SK-N-SH treated with all-trans-retinoic acid at 6 μM for 48 hours (cell line): ENCODE data around the gene MCEMP1.

Experiments
- ATAC-seq: fragments of 200-7000 bp; cut with Tn5 transposase; 3 replicates; pipeline ENCODE4 v1.9.1; 2020; ENCODE audit warnings: mild to moderate bottlenecking, moderate library complexity
- ARNTL ChIP-seq: fragments of 450-650 bp; formaldehyde crosslinking; IDR thresholded peaks from 2 replicates; pipeline ENCODE4 v1.5.0; 2020; ENCODE audit warnings: low read depth, mild to moderate bottlenecking, moderate library complexity, borderline replicate concordance
- BACH2 ChIP-seq: fragments of 250-450 bp; sonication (Bioruptor Pico); IDR thresholded peaks from 2 replicates; pipeline ENCODE4 v1.9.0; 2021; ENCODE audit warnings: mild to moderate bottlenecking, borderline replicate concordance
- CREB5 ChIP-seq: fragments of 250-450 bp; sonication (Bioruptor Pico); IDR thresholded peaks from 2 replicates; pipeline ENCODE4 v1.5.1; 2020; ENCODE audit warnings: low read depth, mild to moderate bottlenecking, moderate library complexity
- CSRNP3 ChIP-seq: fragments of 250-450 bp; sonication (Bioruptor Pico); IDR thresholded peaks from 2 replicates; pipeline ENCODE4 v1.5.1; 2021; ENCODE audit warnings: mild to moderate bottlenecking, moderate library complexity
- ESRRG ChIP-seq: fragments of 250-450 bp; sonication (Bioruptor Pico); IDR thresholded peaks from 2 replicates; pipeline ENCODE4 v1.6.1; 2021; ENCODE audit warnings: mild to moderate bottlenecking
- GLIS3 ChIP-seq: fragments of 250-450 bp; sonication (Bioruptor Pico); IDR thresholded peaks from 2 replicates; pipeline ENCODE4 v1.5.0; 2020; ENCODE audit warnings: mild to moderate bottlenecking, moderate library complexity
- ISL1 ChIP-seq: fragments of 250-450 bp; sonication (Bioruptor Pico); IDR thresholded peaks from 2 replicates; pipeline ENCODE4 v2.1.2; 2022; ENCODE audit warnings: mild to moderate bottlenecking, moderate library complexity
- OSR1 ChIP-seq: fragments of 250-450 bp; sonication (Bioruptor Pico); IDR thresholded peaks from 2 replicates; pipeline ENCODE4 v1.8.0; 2022; ENCODE audit warnings: moderate library complexity, mild to moderate bottlenecking, inconsistent platforms
- PATZ1 ChIP-seq: fragments of 250-450 bp; sonication (Bioruptor Pico); IDR thresholded peaks from 2 replicates; pipeline ENCODE4 v1.8.0; 2020; ENCODE audit warnings: mild to moderate bottlenecking, moderate library complexity, borderline replicate concordance
- POU6F1 ChIP-seq: fragments of 250-450 bp; sonication (Bioruptor Pico); IDR thresholded peaks from 2 replicates; pipeline ENCODE4 v1.8.0; 2021; ENCODE audit warnings: low read depth, mild to moderate bottlenecking, moderate library complexity, borderline replicate concordance
- PPARA ChIP-seq: fragments of 250-450 bp; sonication (Bioruptor Pico); IDR thresholded peaks from 2 replicates; pipeline ENCODE4 v1.5.0; 2020; ENCODE audit warnings: mild to moderate bottlenecking, borderline replicate concordance
- RARB ChIP-seq: fragments of 250-450 bp; sonication (Bioruptor Pico); IDR thresholded peaks from 2 replicates; pipeline ENCODE4 v1.8.0; 2021; ENCODE audit warnings: mild to moderate bottlenecking, moderate library complexity
- SNAI2 ChIP-seq: fragments of 250-450 bp; sonication (Bioruptor Pico); IDR thresholded peaks from 2 replicates; pipeline ENCODE4 v1.5.0; 2020; ENCODE audit warnings: mild to moderate bottlenecking, moderate library complexity
- TOX ChIP-seq: fragments of 250-450 bp; sonication (Bioruptor Pico); IDR thresholded peaks from 2 replicates; pipeline ENCODE4 v1.8.0; 2021; ENCODE audit warnings: mild to moderate bottlenecking, moderate library complexity, borderline replicate concordance
- TSHZ2 ChIP-seq: fragments of 250-450 bp; sonication (Bioruptor Pico); IDR thresholded peaks from 2 replicates; pipeline ENCODE4 v1.5.0; 2020; ENCODE audit warnings: mild to moderate bottlenecking, moderate library complexity
- ZC3H10 ChIP-seq: fragments of 250-450 bp; sonication (Bioruptor Pico); IDR thresholded peaks from 2 replicates; pipeline ENCODE4 v1.5.1; 2021; ENCODE audit warnings: mild to moderate bottlenecking, moderate library complexity

The MCEMP1 gene

GRCh38 chr19:7699417-7700401, 22.8 kb downstream of the MCEMP1 start:
- no peak for TF ChIP-seq BACH2
- TF ChIP-seq PATZ1 (CRISPR knock-in tag) = no peak
- TF ChIP-seq ARNTL (CRISPR knock-in tag) = no peak
- no peak for TF ChIP-seq RARB
- no peak for TF ChIP-seq CREB5 (CRISPR knock-in tag)
- no peak for TF ChIP-seq OSR1 (CRISPR knock-in tag)
- TF ChIP-seq CSRNP3 (CRISPR knock-in tag) = no peak
- no peak for TF ChIP-seq PPARA
- TF ChIP-seq GLIS3 = no peak
- TF ChIP-seq TSHZ2 (CRISPR knock-in tag) = no peak
- no peak for TF ChIP-seq TOX (CRISPR knock-in tag)
- TF ChIP-seq ESRRG (CRISPR knock-in tag) = no peak
- no peak for TF ChIP-seq SNAI2 (CRISPR knock-in tag)
- TF ChIP-seq ISL1 (CRISPR knock-in tag) = no peak
- no peak for ATAC-seq

GRCh38 chr19:7701049-7701653, 24.3 kb downstream of the MCEMP1 start:
- no peak for ATAC-seq
- TF ChIP-seq ZC3H10 (no peak), ARNTL (CRISPR knock-in tag) (no peak), CSRNP3 (CRISPR knock-in tag) (no peak)
- TF ChIP-seq, all 23 proteins: peak for 0

- TF ChIP-seq BACH2 (no peak), TSHZ2 (CRISPR knock-in tag) (no peak), POU6F1 (CRISPR knock-in tag) (no peak)
- TF ChIP-seq, all 23 proteins: peak for 0
- ATAC-seq = no peak
These were observed 25.0 kb downstream of the MCEMP1 start, which contains the start of gene FCER2 for GRCh38 chr19:7701654-7702457. Gene FCER2 (minus strand): TSS chr19:7702131. CDS start chr19:7699760, 2,371 bp downstream.
